Measurements from ENCODE around the gene TMEM132D. TPM values are rescaled to one million over a fixed set of nuclear protein-coding genes. Genes with fewer than 3 reads are reported as not detected.

TMEM132D gene
- total RNA-seq, 2 donors from 2014 or later, result not detected

DNA sequence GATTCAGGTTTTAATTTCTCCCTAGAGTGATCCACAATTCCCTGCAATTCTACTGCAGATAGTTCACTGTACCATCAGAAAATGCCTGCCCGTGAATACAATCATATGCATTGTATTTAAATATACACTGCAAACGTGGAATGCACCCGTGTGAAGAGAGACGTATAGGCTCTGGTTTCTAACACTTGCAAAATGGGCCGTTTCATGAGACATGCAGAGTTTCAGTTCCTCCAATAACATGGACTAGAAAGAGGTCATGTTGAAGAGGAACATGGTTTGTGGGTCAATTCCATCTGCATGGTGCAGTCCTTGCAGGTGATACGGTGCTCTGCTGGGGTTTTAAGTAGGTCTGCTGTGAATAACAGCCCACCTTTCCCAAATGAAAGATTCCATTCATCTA lies 373.3 kb downstream of the TMEM132D start:
- no peak for DNase-seq (ENCODE audit: low spot score)
- intact Hi-C loops (cut with DNase I), result no loop called here

DNA sequence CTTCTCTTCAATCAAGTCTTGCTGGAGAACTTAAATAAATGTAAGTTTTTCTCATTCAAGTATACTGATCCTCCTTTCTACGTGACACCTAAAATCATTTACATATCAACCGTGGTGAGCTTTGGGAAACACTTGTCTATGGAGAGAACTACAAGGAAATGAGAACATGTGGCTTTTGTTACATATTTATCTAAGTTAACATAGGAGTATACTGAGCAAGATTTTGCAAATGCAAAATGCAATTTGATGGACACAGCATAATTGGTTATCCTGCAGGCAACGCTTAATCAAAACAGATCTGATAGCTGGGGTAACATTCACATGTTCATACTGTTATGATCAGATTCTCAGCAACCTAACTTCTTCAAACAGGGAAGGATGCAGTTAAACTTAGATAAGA lies 376.3 kb downstream of the TMEM132D start:
- intact Hi-C loops (cut with DNase I), result no loop called here
- no peak for DNase-seq (ENCODE audit: low spot score)

DNA sequence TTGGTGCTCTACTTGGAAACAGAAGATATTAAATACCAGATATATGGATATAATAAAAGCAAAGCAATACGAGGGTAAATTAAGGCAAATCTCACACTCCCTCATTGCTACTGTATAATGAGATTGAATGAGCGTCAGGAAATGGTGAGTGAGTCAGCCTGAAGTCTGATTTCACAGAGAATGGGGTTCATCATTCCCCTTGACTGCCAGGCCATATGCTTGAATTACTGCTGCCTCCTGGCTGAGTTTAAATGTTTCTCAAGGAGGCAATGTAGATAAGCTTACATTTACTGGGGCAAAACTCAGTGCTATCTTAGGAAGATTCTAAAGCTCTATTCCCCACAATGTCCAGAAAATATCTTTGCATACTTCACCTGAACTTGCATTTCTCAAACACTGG lies 380.2 kb downstream of the TMEM132D start:
- intact Hi-C loops (cut with DNase I), result no loop called here
- DNase-seq (ENCODE audit: low spot score), result no peak

DNA sequence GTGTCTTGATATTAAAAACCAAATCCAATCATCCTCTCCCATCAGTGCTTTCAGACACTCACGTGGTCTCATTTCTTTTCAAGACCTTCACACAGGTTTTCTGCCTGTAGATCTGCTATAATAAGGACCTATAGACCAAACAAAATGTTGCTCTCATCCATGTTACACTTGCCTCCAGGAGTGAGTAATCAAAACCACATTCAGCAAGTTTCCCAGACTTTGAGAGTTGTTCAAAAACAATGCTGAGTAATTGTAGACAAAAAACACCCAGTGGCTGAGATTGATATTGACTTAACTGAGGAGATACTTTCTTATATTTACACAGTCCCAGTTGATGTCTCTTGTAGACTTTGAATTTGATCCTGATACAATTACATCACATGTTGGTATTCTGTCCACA lies 383.1 kb downstream of the TMEM132D start:
- intact Hi-C loops (cut with DNase I), result no loop called here
- DNase-seq (ENCODE audit: low spot score), result no peak

DNA sequence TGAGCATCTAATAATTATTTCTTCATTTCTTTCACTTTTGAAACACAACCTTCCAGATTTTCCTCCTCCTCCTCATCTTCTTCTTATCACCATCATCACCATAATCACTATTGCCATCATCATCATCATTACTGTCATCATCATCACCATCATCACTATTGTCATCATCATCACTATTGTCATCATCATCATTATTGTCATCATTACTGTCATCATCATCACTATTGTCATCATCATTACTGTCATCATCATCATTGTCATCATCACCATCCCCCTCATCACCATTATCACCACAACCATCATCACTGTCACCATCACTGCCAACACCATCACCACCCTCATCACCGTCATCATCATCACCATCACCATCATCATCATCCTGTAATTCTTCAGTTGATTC lies 400.0 kb downstream of the TMEM132D start:
- no peak for DNase-seq (ENCODE audit: low spot score)
- intact Hi-C loops (cut with DNase I), result no loop called here

DNA sequence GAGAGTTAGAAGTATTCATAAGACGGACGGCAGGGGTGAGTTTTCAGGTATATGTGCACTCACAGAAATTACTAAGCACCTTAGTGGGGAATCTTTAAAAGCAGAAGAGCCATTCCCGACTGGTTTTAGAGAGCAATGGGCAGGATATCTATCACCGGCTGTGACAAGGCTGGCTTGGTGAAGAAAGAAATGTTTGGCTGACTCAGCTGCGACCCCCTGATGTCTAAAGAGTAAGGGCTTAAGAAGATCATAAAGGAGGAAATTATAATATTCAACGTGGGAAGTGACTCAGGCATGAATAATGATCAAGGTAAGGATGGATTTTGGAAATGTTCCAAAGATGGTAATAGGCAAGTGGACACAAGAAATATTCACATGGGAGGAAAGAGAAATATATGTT lies 407.6 kb downstream of the TMEM132D start:
- DNase-seq (ENCODE audit: low spot score), result no peak
- intact Hi-C loops (cut with DNase I), result no loop called here

DNA sequence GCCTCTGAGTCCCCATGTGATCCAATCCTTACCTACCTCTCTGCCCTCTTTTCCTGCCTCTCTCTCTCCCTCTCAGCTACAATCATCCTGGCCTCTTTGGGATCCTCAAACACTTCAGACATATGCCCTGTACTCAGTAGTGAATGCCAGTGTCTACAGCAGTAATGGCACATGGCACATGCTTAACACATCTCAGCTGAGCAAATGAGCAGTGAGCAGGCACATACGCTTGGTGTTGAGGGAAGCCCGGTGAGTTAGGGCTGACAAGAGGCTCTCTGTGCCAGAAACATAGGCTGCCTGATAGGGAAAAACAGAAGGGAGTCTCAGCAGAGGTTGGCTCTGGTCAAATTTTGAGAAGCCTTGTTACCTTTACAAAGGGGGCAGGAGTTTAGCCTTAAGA lies 409.1 kb downstream of the TMEM132D start:
- intact Hi-C loops (cut with DNase I), result loop anchor here in 1 of 2 donors (5.0 kb wide), 1 partner anchor 727 kb away; no protein-coding TSS in a partner anchor
- DNase-seq (ENCODE audit: low spot score), result no peak

DNA sequence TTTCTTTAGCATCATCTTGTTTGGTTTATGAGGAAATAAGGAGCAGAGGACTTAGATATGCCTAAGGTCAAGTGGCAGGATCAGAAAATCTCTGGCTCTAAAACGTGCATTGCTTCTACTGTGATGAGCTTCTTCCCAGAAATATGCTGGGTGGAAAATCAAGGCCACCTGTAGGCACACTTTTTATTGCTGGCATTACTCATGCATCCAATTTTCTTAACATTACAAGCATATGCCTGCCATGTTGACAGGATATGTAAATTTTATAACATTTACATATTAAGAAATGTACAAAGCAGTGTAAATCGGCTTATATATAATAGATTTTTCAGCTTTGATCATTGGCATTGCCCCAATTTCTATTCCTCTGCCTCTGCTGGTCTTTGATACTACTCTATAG lies 409.6 kb downstream of the TMEM132D start:
- no peak for DNase-seq (ENCODE audit: low spot score)
- intact Hi-C loops (cut with DNase I), result loop anchor here in 1 of 2 donors (5.0 kb wide), 1 partner anchor 727 kb away; no protein-coding TSS in a partner anchor

DNA sequence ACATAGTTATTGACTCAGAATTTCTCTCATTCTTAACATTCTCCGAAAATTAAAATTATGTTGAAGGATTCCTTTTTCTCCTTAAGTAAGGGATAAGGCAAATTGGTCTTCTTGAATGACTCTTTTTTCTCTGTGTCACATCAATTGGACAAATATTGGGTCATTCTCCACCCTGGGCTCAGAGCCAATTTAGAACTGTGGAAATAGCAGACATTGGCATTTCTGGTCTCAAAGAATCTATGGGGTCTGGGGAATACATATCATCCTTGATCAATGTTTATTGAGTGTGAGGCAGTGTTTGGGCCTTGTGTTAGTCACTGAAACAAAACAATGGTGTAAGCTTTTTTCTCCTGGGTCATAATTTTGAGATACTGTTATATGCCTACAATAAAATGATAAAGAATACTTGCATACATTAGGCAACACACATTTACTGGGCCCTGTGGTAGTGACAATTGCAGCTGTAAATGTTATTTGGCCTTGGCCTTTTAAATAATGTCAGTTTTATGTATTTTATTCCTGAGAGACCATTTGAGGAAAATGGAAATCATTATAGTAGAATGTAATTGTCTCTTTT lies 414.6 kb downstream of the TMEM132D start:
- DNase-seq (ENCODE audit: low spot score), result no peak
- intact Hi-C loops (cut with DNase I), result no loop called here

DNA sequence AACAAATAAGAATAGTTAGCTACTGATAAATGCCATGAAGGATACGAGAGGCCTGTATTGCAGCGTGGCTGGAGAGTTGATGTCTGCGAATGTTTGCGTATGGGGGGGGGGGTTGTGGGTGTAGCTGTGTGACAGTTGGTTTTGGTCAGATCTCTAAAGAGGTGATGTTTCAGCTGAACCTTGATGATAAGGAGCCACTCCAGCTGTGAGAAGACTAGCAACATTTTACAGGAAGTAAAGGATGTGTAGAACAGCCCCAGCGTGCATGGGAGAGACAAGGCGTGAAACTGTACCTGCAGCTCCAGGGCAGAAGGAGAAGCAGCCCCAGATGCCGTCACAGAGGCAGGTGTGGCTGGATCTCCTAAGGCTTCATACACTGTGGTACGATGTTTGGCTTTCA lies 416.9 kb downstream of the TMEM132D start:
- no peak for DNase-seq (ENCODE audit: low spot score)
- intact Hi-C loops (cut with DNase I), result no loop called here

DNA sequence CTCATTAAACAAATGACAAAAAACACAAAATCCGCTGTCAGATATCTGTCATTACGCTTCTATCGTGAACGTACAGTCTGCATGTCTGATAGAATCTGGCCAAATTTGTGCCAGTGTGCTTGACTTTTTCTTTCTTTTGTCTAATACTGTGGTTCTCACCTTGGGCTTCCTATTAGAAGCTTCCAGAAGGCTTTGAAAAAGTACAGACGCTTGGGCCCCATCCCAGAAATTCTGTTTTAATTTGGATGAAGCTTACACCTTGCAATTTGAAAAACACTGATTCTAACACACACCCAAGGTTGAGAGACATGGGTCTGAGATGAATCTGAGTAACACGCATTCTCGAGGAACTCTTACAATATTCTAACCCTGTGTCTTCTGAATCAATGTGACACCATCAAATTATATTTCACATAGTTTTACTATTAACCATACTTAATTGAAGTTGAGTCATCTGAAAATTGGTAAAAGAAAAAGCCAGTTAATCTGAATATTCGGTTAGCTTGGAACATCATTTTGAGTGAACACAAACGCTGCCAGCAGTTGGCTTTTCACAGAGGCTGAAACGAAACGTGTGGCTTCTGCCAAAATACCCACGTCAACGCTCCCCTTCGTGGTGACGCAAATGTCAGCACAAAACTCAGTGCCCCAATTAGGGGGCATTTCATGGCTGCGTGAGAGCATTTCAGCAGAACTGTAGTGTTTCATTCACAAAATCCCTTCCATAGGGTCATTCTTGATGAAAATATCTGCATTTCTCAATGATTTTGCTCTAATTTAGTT lies 420.5 kb downstream of the TMEM132D start:
- DNase-seq (ENCODE audit: low spot score), result no peak

DNA sequence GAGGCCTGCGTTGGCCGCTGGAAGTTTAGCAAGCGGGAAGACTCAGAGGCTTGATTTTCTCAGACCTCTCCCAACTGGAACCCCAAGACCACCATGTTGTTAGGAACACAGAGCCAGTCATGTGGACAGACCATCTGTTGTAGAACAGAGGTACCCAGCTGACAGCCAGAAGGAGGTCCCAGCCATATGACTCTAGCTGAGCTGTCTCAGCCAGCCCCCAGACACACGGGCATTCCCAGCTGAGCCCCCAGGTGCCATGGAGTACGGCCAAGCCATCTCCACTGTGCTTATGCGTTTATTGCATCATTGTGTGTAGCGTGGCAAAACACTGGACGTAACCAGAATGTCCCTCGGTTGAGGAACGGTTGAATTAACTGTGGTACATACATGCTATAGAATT lies 421.9 kb downstream of the TMEM132D start:
- DNase-seq (ENCODE audit: low spot score), result no peak
- intact Hi-C loops (cut with DNase I), result no loop called here

More for the DNA sequence above, 420.5 kb downstream of the TMEM132D start:
- intact Hi-C loops (cut with DNase I), result no loop called here

DNA sequence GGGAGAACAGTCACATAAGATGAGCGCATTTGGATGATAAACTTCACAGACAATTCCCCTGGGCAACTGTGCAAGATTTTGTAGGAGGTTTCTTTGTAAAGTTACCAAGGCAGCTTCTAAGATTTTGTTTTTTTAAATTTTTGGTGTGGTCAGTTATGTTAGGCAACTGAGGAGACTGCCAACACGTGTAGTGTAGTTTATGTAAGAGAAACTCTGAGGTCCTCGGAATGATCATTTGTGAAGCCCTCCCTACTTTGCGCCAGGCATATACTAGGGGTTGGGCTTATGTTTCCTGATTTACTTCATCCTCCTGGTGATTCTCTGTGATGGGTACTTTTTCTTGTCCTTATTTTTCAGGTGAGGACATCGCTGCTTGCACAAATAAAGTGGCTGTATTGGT lies 433.6 kb downstream of the TMEM132D start:
- no peak for DNase-seq (ENCODE audit: low spot score)
- intact Hi-C loops (cut with DNase I), result no loop called here

DNA sequence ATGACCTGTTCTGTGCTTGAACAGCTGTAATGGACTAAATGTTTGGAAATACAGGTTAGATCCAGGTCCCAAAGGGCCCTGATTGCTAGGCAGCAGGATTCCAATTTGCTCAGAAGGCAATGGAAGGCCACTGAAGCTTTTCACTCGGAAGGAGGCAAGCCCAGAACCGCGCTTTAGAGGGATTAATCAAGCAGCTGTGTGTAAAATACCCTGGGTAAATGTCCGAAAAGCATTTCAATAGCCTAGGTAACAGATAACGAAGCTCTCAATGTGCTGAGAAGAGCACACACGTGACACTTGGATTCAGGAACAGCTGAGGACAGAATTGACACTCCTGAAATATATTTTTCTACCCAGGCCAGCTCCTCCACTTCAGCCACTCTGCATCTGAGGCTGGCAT lies 436.1 kb downstream of the TMEM132D start:
- no peak for DNase-seq (ENCODE audit: low spot score)
- intact Hi-C loops (cut with DNase I), result no loop called here

DNA sequence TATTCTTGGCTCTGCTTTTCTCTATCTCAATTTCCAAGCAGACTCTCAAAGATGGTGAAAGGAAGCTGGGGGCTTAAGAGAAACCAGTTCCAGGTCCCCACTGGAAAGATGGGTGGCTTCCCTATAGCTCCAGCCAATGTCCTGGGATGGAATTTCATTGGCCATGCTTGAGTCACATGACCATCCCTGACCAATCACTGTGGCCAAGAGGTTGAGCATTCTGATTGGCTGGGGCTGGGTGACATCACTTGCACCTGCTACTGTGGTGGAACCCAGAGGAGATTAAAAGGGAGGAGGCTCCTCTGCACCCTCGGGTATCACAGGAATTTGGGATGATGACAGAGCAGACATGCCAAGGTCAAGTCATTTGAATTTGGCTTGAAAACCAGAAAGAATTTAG lies 436.5 kb downstream of the TMEM132D start:
- intact Hi-C loops (cut with DNase I), result no loop called here

DNA sequence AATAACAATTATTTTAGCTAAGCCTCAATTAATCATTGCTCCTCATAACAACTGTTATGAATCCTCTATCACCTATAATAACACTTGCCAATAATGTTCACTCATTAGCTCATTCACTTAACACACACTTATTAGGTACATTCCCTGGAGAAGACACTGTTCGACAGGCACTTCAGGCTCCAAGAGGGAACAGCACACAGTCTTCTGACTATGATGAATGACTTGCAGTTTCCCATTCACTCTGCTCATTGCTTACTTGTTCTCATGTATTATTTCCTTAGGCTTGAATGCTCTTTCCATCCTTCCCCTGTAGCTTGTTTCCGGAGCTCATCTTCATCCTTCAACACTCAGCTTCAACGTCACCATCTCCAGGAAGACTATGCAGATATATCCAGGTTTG lies 437.3 kb downstream of the TMEM132D start:
- intact Hi-C loops (cut with DNase I), result no loop called here
- DNase-seq (ENCODE audit: low spot score), result no peak

More for the DNA sequence above, 436.5 kb downstream of the TMEM132D start:
- no peak for DNase-seq (ENCODE audit: low spot score)

DNA sequence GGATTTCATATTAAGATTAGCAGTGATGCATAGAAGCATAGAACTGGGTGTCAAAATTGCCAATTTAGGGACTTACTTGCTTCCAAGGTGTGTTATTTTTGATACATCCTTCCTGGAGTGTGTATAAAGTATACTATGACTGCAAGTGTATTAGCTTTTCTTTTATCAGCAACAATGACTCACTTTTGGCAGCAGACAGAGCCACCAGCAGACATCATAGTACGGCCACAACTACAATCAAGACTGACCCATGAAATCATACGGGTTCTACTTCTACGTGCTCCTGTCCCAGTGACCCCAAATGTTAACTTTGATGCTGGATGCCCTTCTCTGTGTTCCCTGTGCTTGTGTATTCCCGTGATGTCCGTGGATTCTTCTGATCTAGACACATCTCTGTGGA lies 443.9 kb downstream of the TMEM132D start:
- no peak for DNase-seq (ENCODE audit: low spot score)
- intact Hi-C loops (cut with DNase I), result no loop called here

DNA sequence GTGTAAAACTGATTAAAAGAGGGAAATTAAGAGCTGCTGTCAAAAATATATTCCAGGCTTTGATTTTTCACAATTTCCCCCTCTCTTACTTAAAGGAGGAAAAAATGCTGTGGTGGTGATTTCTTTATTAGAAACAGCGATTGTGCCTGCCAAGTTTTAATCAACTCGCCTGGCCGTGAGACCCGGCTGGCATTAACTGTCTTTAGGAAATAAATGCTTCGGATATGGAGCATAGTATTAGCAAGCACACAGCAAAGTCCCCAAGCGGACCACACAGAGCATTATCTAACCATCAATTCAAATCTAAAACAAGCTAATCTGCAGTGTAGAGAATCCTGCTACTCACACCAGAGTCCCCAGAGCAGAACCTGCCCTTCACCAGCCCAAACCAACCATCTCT lies 457.1 kb downstream of the TMEM132D start:
- no peak for DNase-seq (ENCODE audit: low spot score)
- intact Hi-C loops (cut with DNase I), result no loop called here

DNA sequence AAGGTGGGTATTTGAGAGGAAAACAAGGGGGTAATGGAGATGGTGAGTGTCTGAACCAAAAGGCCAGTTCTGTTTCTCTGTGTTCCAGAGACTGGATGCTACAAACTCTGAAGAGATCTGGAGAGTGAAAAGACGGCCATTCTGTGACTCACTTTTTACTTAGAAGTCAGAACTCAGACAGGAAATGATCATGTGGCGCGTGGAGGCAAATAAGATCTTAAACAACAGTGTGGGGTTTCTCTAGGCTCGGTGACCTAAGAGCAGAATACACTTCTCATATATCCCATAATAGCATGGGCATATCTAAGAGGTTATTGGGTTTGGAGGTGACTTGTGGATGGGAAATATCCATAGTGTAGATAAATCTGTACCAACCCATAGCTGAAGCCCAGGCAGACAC lies 463.5 kb downstream of the TMEM132D start:
- DNase-seq (ENCODE audit: low spot score), result no peak
- intact Hi-C loops (cut with DNase I), result no loop called here

DNA sequence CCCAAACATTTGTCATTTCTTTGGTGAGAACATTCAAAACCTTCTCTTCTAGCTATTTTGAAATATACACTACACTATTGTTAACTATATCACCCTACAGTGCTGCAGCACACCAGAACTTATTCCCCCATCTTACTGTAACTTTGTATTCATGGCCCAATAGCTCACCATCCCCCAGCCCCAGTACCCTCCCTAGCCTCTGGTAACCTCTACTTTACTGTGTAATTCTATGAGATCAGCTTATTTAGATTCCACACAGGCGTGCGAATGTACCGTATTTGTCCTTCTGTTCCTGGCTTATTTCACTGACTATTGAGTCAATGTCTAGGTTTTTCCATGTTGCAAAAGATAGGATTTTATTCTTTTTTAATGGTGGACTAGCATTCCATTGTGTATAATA lies 469.0 kb downstream of the TMEM132D start:
- DNase-seq (ENCODE audit: low spot score), result no peak
- intact Hi-C loops (cut with DNase I), result no loop called here

DNA sequence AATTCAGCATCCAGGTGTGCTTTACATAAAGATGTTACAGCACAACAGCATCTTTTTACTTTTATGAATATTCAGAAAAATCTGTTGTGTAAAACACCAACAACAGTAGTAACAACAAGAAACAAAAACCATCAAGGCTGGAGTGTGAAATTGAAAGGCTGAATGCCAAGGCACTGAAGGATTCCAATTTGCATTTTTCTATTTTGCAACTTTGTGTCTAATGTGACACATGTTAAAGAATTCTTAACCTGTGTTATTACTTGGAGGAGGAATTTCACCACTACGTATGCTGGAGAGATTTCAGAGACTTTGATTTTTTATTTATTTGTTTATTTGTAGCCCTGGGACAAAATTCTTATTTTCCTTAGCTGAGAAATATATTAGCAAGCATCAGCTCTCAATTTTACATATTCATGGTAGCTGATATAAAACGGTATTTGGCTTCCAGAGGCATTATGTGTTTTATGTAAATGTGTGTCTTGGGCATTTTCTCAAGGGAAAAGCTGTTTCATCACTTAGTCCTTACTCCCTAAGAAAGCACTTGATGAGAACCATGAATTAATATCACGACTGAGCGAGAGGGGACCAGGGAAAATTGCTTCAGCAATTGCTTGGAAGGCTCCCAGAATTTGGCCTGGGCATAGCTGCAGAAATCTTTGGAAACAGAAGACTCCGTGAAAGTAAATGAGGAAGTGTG lies 475.4 kb downstream of the TMEM132D start:
- intact Hi-C loops (cut with DNase I), result no loop called here
- DNase-seq (ENCODE audit: low spot score), result no peak
